Kidney epithelial cell (primary cell): ENCODE measurements around the gene USP12. TPM values are rescaled to one million over a fixed set of nuclear protein-coding genes. Genes with fewer than 3 reads are reported as not detected.

Experiments used
- DNase-seq: peaks from one replicate; pipeline ENCODE4 v3.0.0-alpha.2; 2010; ENCODE audit warnings: low read depth
- H3K27me3 ChIP-seq: 2 replicates; pipeline ENCODE4 v1.6.0; 2011; ENCODE audit warnings: low read length; ENCODE audit not compliant: control insufficient read depth, insufficient read depth
- H3K36me3 ChIP-seq: 2 replicates; pipeline ENCODE4 v1.5.1; 2011; ENCODE audit warnings: low read length; ENCODE audit not compliant: control insufficient read depth, insufficient read depth
- H3K4me3 ChIP-seq: 2 replicates; pipeline ENCODE4 v1.5.1; 2011; ENCODE audit warnings: low read depth, mild to moderate bottlenecking, control low read depth, low read length
- CTCF ChIP-seq: IDR thresholded peaks from 2 replicates; pipeline ENCODE4 v1.5.1; 2011; ENCODE audit warnings: mild to moderate bottlenecking, moderate library complexity, low read length, control low read depth, inconsistent platforms; ENCODE audit not compliant: insufficient read depth, poor library complexity, severe bottlenecking
- total RNA-seq: library from RNA; depleted of rRNA; stranded (reverse); fragments of >200 nt; gene quantifications from 2 replicates; pipeline ENCODE4 v1.2.3, GENCODE V29; 2015

Gene USP12
- total RNA-seq, 1 donor from 2014 or later = 13.8 TPM

GRCh38 chr13:27065582-27065981, 106.0 kb downstream of the USP12 start:
- TF ChIP-seq CTCF = no peak

GRCh38 chr13:27064252-27064995, 107.2 kb downstream of the USP12 start:
- no peak for TF ChIP-seq CTCF
- Histone ChIP-seq H3K27me3 (no peaks in the 10 kb centered on the region), H3K36me3 (no peaks in the 10 kb centered on the region), H3K4me3 (no peak overlapping the region)
- no peak for DNase-seq

More at GRCh38 chr13:27065582-27065981, 106.0 kb downstream of the USP12 start:
- H3K36me3 ChIP-seq = no peaks in the 10 kb centered on the region
- H3K4me3 ChIP-seq = no peak overlapping the region
- DNase-seq = no peak
- H3K27me3 ChIP-seq = no peaks in the 10 kb centered on the region

- peaks cover 2% of the 10 kb centered on the region for H3K36me3 ChIP-seq
- DNase-seq = no peak
- H3K4me3 ChIP-seq = no peak overlapping the region
- no peaks in the 10 kb centered on the region for H3K27me3 ChIP-seq
- TF ChIP-seq CTCF = no peak
Measured at GRCh38 chr13:27057817-27058216, 113.8 kb downstream of the USP12 start.

- no peak for TF ChIP-seq CTCF
- Histone ChIP-seq H3K27me3 (no peaks in the 10 kb centered on the region), H3K36me3 (peaks cover 2% of the 10 kb centered on the region), H3K4me3 (no peak overlapping the region)
- no peak for DNase-seq
Measured at GRCh38 chr13:27055526-27055925, 116.1 kb downstream of the USP12 start.

GRCh38 chr13:27054760-27055159, 116.9 kb downstream of the USP12 start:
- H3K4me3 ChIP-seq = no peak overlapping the region
- no peak for TF ChIP-seq CTCF
- H3K36me3 ChIP-seq = peaks cover 2% of the 10 kb centered on the region
- no peaks in the 10 kb centered on the region for H3K27me3 ChIP-seq
- no peak for DNase-seq

GRCh38 chr13:27053902-27054595, 117.6 kb downstream of the USP12 start:
- Histone ChIP-seq H3K4me3 (no peak overlapping the region), H3K27me3 (no peaks in the 10 kb centered on the region), H3K36me3 (no peaks in the 10 kb centered on the region)
- DNase-seq = peak; percentile 60
- TF ChIP-seq CTCF = no peak
